Type B pancreatic cell (in vitro differentiated cells): ENCODE results near the gene JOSD2. TPM values are rescaled to one million over a fixed set of nuclear protein-coding genes. Genes with fewer than 3 reads are reported as not detected.

Experiments used
- DNase-seq: peaks from one replicate; pipeline ENCODE4 v3.0.0; 2021; ENCODE audit warnings: mixed read lengths; ENCODE audit not compliant: unreplicated experiment; ENCODE audit errors: extremely low spot score
- H3K27ac Mint-ChIP-seq: 2 replicates; pipeline ENCODE4 v1.8.0; 2021; ENCODE audit warnings: mild to moderate bottlenecking, mixed read lengths
- H3K27me3 Mint-ChIP-seq: 2 replicates; pipeline ENCODE4 v1.8.0; 2021; ENCODE audit warnings: mixed read lengths
- H3K36me3 Mint-ChIP-seq: 2 replicates; pipeline ENCODE4 v1.8.0; 2021; ENCODE audit warnings: mixed read lengths
- H3K4me1 Mint-ChIP-seq: one replicate; pipeline ENCODE4 v1.8.0; 2021; ENCODE audit warnings: mixed read lengths; ENCODE audit not compliant: unreplicated experiment
- H3K4me3 Mint-ChIP-seq: 2 replicates; pipeline ENCODE4 v1.8.0; 2021; ENCODE audit warnings: mild to moderate bottlenecking, mixed read lengths
- H3K9me3 Mint-ChIP-seq: 2 replicates; pipeline ENCODE4 v1.8.0; 2021; ENCODE audit warnings: mixed read lengths
- total RNA-seq: library from RNA; stranded (reverse); gene quantifications from 2 replicates; pipeline ENCODE4 v1.2.1, GENCODE V29; 2021; ENCODE audit warnings: low replicate concordance
- TF ChIP-seq, protein P1 (sequence below): fragments of 200-600 bp; sonication (generic); conservative IDR thresholded peaks from 2 replicates; pipeline ENCODE4 v1.5.0; 2021; ENCODE audit warnings: antibody characterized with exemption, mild to moderate bottlenecking

JOSD2 gene
- total RNA-seq, 1 donor from 2014 or later: 16.2 TPM

DNA sequence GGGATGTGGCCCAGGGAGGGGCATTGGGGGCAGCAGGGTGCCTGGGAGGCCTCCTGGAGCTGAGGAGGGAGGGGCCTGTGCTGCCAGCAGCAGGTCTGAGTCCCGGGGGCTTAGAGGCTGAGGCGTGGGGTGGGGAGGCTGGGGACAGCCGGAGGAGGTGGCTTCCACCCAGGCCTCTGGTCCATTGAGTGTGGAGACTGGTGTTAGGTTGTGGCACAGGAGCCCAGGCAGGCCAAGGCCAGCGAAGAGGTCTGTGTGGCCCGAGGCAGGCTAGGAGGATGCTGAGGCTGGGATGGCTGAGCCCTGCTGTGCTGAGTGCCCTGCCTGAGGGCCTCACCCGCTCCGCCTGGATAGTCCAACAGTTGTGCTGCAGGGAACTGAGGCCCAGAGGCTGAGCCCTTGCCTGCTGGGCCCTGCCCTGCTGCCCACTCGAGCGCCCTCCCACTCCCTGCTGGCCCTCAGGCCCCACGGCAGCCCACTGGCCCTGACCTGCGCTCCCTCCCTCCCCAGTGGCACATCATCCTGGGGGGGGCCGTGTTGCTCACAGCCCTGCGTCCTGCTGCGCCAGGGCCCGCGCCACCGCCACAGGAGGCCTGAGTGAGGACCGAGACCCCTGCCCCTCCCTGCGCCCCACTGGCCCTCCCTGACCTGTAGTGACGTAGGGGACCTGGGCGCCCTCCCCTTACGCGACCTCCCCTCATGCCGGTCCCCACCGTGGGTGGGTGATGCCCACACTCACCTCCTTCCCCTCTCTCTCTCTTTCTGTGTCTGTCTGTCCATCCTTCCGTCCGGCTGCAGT is 29.4 kb downstream of the JOSD2 start:
- peaks cover 4% of the 10 kb centered on the region for H3K27me3 Mint-ChIP-seq
- TF ChIP-seq, protein P1, sequence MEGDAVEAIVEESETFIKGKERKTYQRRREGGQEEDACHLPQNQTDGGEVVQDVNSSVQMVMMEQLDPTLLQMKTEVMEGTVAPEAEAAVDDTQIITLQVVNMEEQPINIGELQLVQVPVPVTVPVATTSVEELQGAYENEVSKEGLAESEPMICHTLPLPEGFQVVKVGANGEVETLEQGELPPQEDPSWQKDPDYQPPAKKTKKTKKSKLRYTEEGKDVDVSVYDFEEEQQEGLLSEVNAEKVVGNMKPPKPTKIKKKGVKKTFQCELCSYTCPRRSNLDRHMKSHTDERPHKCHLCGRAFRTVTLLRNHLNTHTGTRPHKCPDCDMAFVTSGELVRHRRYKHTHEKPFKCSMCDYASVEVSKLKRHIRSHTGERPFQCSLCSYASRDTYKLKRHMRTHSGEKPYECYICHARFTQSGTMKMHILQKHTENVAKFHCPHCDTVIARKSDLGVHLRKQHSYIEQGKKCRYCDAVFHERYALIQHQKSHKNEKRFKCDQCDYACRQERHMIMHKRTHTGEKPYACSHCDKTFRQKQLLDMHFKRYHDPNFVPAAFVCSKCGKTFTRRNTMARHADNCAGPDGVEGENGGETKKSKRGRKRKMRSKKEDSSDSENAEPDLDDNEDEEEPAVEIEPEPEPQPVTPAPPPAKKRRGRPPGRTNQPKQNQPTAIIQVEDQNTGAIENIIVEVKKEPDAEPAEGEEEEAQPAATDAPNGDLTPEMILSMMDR: no peak
- peaks cover 12% of the 10 kb centered on the region for H3K4me1 Mint-ChIP-seq
- DNase-seq: no peak
- H3K27ac Mint-ChIP-seq: no peak overlapping the region
- no peaks in the 10 kb centered on the region for H3K9me3 Mint-ChIP-seq
- H3K36me3 Mint-ChIP-seq: peaks cover 21% of the 10 kb centered on the region
- no peak overlapping the region for H3K4me3 Mint-ChIP-seq

DNA sequence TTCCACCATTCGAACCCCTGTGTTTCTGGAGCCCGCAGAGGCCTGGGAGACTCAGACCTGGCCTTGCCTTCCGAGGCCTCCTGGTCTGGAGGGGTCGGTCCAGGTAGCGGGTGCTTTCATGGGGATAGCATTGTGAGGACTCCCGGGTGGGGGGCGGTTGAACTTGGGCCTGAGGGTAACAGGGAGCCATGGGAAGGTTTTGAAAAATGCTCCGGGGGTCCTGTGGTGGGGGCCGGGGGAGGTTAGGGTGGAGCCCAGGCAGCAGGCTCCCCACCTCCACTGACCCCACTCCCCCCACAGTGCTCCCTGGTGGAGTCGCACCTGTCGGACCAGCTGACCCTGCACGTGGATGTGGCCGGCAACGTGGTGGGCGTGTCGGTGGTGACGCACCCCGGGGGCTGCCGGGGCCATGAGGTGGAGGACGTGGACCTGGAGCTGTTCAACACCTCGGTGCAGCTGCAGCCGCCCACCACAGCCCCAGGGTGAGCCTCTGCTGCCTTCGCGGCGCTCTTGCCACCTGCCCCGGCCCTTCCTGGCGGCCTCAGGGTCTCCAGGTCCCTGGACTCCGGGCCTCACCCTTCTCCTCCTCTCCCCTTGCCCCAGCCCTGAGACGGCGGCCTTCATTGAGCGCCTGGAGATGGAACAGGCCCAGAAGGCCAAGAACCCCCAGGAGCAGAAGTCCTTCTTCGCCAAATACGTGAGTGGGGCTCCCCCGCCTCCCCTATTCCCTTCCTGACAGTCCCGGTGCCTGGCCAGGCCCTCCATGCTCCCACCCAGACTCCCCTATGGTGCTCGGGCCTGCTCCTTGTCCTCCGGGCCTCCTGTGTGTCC is 30.5 kb downstream of the JOSD2 start:
- Mint-ChIP-seq H3K4me1 (peaks cover 12% of the 10 kb centered on the region), H3K27ac (no peak overlapping the region), H3K9me3 (no peaks in the 10 kb centered on the region), H3K27me3 (peaks cover 3% of the 10 kb centered on the region), H3K4me3 (no peak overlapping the region), H3K36me3 (peaks cover 21% of the 10 kb centered on the region)
- DNase-seq: no peak
- TF ChIP-seq, protein P1: no peak

DNA sequence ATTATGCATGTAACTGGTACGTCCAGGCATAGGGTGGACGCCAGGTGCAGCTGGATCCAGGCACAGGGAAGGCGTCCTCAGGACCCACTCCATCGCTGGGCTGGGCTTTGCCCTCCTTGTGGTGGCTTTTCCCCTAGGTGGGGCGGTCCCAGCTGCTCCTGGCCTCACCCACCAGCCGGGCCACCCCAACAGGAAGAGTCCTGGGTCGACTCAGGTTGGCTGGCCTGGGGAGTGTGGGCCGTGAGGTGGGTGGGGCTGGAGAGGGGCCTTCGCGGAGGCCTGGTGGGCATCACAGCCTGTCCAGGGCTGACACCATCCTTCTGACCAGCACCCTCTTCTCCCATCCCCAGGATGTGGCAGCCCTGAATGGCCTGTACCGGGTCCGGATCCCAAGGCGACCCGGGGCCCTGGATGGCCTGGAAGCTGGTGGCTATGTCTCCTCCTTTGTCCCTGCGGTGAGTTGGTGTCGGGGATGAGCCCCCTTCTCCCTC is 31.2 kb downstream of the JOSD2 start:
- no peak for DNase-seq
- Mint-ChIP-seq H3K36me3 (peaks cover 21% of the 10 kb centered on the region), H3K4me3 (no peak overlapping the region), H3K4me1 (peaks cover 12% of the 10 kb centered on the region), H3K27me3 (peaks cover 3% of the 10 kb centered on the region), H3K9me3 (no peaks in the 10 kb centered on the region), H3K27ac (no peak overlapping the region)
- TF ChIP-seq, protein P1: no peak

DNA sequence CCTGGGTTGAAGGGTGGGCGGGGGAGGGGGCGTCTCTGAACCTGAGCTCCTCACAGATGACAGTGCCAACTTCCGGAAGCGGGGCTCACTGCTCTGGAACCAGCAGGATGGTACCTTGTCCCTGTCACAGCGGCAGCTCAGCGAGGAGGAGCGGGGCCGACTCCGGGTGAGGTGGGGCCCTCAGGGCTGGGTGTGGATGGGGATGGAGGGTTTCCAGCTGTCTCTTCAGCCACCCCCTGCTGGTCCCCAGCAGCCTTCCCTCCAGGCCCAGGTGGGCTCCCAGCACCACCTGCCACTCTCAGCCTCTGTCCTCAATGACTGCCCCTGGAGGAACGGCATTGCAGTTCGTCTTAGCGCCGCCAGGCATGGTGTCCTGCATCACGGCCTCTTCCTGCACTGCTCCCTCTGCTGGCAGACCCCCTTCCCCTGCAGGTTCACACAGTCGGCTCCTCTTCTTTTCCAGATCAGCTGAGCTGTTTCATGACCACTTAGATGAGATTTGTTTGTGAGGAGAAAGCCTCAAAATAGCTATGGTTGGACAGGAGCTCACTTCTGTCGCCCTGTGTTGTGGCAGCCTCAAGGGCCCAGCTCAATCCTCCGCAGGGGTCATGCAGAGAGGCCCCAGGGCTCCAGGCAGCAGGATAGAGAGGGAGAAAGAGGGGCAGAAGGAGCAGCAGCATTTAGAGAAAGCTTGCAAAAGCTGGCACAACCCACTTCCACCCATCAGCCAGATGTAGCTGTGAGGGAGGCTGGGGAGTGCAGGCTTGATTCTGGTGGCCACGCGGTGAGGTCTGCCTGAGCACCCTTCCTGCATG is 31.9 kb downstream of the JOSD2 start:
- TF ChIP-seq, protein P1: peak; percentile 65
- Mint-ChIP-seq H3K36me3 (peaks cover 21% of the 10 kb centered on the region), H3K4me3 (peak overlapping the region; percentile 67), H3K4me1 (peaks cover 12% of the 10 kb centered on the region), H3K9me3 (no peaks in the 10 kb centered on the region), H3K27ac (no peak overlapping the region), H3K27me3 (peaks cover 3% of the 10 kb centered on the region)
- no peak for DNase-seq

DNA sequence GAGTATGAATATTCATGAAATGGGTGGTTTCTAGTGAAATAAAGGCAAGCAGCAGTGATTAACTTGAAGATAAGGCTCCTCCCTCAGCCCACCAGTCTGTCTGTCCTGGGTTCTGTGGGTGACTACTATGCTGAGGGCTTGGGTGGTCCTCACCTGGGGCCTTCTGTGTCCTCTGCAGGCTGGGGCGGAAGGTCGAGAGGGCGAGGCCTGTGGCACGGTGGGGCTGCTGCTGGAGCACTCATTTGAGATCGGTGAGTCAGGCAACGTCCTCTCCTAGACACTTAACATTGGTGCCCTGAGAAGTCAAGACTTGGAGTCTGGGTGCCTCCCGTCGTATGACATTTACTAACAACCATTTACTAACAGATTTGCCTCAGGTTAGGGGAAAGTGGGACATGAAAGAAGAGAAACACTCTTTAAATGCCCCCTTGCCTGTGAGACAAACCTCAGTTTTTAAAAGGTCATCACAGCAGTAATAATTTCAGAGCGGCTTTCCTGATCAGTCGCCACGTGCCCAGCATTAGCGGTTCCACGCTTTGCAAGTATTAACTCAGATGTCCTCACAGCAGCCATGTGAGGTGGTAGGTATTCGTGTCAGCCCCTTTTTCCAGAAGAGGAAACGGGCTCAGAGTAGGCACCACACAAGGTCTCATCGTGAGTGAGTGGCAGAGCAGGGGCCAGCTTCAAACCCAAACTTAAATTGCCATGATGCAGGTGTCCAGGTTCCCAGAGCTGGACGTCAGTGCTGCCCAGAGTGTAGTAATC is 33.1 kb downstream of the JOSD2 start:
- no peak for DNase-seq
- peaks cover 12% of the 10 kb centered on the region for H3K4me1 Mint-ChIP-seq
- TF ChIP-seq, protein P1: no peak
- H3K36me3 Mint-ChIP-seq: peaks cover 18% of the 10 kb centered on the region
- H3K4me3 Mint-ChIP-seq: peak overlapping the region; percentile 99
- peak overlapping the region; percentile 99 for H3K27ac Mint-ChIP-seq
- no peaks in the 10 kb centered on the region for H3K9me3 Mint-ChIP-seq
- H3K27me3 Mint-ChIP-seq: peaks cover 3% of the 10 kb centered on the region
